NB4 (cell line): ENCODE data around the gene DIAPH3.

Experiments
- CTCF ChIP-seq: IDR thresholded peaks from one replicate; pipeline ENCODE4 v1.5.1; 2012; ENCODE audit warnings: low read depth, low read length
- MAX ChIP-seq: IDR thresholded peaks from 2 replicates; pipeline ENCODE4 v1.6.1; 2011; ENCODE audit warnings: low read depth, low read length
- MYC ChIP-seq: IDR thresholded peaks from 2 replicates; pipeline ENCODE4 v1.6.1; 2011; ENCODE audit warnings: low read depth, low read length
- POLR2A ChIP-seq: IDR thresholded peaks from 2 replicates; pipeline ENCODE4 v1.6.1; 2011; ENCODE audit warnings: mild to moderate bottlenecking; ENCODE audit not compliant: insufficient read length; ENCODE audit errors: extremely low read depth

- TF ChIP-seq CTCF (no peak), MYC (no peak), POLR2A (no peak), MAX (no peak)
These were observed 68.4 kb downstream of the DIAPH3 start for GRCh38 chr13:60095300-60095699.
